Activated CD8-positive, alpha-beta memory T cell treated with anti-CD3 and anti-CD28 coated beads for 24 hours (primary cell): Measurements from ENCODE around the gene TOR2A.
"Not testable (repeated sequence)": the region's sequence is repeated elsewhere in the genome, so short reads cannot be mapped to it uniquely, and the experiment has no call there.

Experiments
- DNase-seq: peaks from one replicate; pipeline ENCODE4 v3.0.0-alpha.2; 2020

TOR2A gene

GRCh38 chr9:127768698-127769097 is 33.6 kb upstream of the TOR2A start:
- no peak for DNase-seq

- DNase-seq: no peak
These were observed 32.8 kb upstream of the TOR2A start for GRCh38 chr9:127767909-127768331.

GRCh38 chr9:127767410-127767809 is 32.3 kb upstream of the TOR2A start:
- peak; percentile 63 for DNase-seq

- no peak for DNase-seq
These were observed 30.3 kb upstream of the TOR2A start for GRCh38 chr9:127765418-127765817.

- peak; percentile 64 for DNase-seq
These were observed 28.9 kb upstream of the TOR2A start for GRCh38 chr9:127763918-127764384.

GRCh38 chr9:127762111-127762676 is 27.1 kb upstream of the TOR2A start:
- DNase-seq: no peak

- DNase-seq: no peak
These were observed 26.4 kb upstream of the TOR2A start for GRCh38 chr9:127761491-127761956.

GRCh38 chr9:127761061-127761460 is 26.0 kb upstream of the TOR2A start:
- DNase-seq: no peak

- DNase-seq: no peak
These were observed 23.7 kb upstream of the TOR2A start for GRCh38 chr9:127758843-127759242.

- not testable (repeated sequence) for DNase-seq
These were observed 21.7 kb upstream of the TOR2A start for GRCh38 chr9:127756776-127757175.

- DNase-seq: no peak
These were observed 21.1 kb upstream of the TOR2A start for GRCh38 chr9:127756233-127756632.

GRCh38 chr9:127755061-127756060 is 20.3 kb upstream of the TOR2A start:
- no peak for DNase-seq

- DNase-seq: no peak
These were observed 19.3 kb upstream of the TOR2A start for GRCh38 chr9:127754099-127755060.

- no peak for DNase-seq
These were observed 18.5 kb upstream of the TOR2A start for GRCh38 chr9:127753622-127754021.

GRCh38 chr9:127753148-127753547 is 18.1 kb upstream of the TOR2A start:
- no peak for DNase-seq

GRCh38 chr9:127751269-127752054 is 16.4 kb upstream of the TOR2A start:
- no peak for DNase-seq

- DNase-seq: no peak
These were observed 14.1 kb upstream of the TOR2A start for GRCh38 chr9:127749090-127749787.

- DNase-seq: no peak
These were observed 12.0 kb upstream of the TOR2A start for GRCh38 chr9:127746959-127747569.

- no peak for DNase-seq
These were observed 9.5 kb upstream of the TOR2A start for GRCh38 chr9:127744398-127745110.
